Measurements from ENCODE around the gene COMMD9. TPM values are rescaled to one million over a fixed set of nuclear protein-coding genes. Genes with fewer than 3 reads are reported as not detected.

Gene COMMD9
- polyA plus RNA-seq, 1 of the 3 experiments (the other 2 are of a cell fraction) = 44.2 TPM

DNA sequence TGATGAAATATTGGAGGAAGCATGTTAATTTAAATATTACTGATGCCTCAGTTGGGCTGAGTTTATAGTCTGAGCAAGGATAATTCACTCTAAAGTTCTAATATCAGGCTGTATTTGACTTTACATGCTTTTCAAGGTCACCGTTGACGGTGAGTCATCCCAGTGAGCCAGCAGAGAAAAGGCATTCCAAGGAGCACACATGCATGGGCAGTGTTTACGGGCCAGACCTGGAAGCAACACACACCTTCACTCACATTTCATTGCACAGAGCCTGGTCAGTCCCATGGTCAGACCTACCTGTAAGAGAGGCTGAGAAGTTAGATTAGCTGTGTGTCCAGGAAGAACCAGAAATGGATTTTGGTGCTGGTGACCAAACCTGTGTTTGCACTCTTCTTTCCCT lies 53.5 kb downstream of the COMMD9 start:
- Histone ChIP-seq H3K79me2 (ENCODE audit: insufficient read depth) (no peaks in the 10 kb centered on the region), H3K4me3 (ENCODE audit: low read depth in 2 of 2, low read length in 1 of 2) (no peak overlapping the region), H3K9ac (no peak overlapping the region), H3K36me3 (replicated peaks in 1 of 2; ENCODE audit: control insufficient read depth in 1 of 2, insufficient read depth in 2 of 2, low read length in 1 of 2) (no peaks in the 10 kb centered on the region), H3K9me2 (no peaks in the 10 kb centered on the region), H3K4me2 (no peak overlapping the region), H3K27ac (ENCODE audit: low read depth in 2 of 2, low read length in 1 of 2) (no peak overlapping the region), H3F3A (replicated peaks; ENCODE audit: insufficient read depth) (peaks cover 16% of the 10 kb centered on the region), H2AFZ (ENCODE audit: low read depth) (no peak overlapping the region), H4K20me1 (ENCODE audit: insufficient read depth) (no peaks in the 10 kb centered on the region), H3K9me3 (no peaks in the 10 kb centered on the region), H3K4me1 (ENCODE audit: control insufficient read depth in 1 of 2, insufficient read depth in 2 of 2, low read depth in 1 of 2, low read length in 1 of 2) (peaks cover 7 to 9% of the 10 kb centered on the region in 2 experiments; a peak in 3 of 4 replicates), H3K27me3 (ENCODE audit: insufficient read depth) (no peaks in the 10 kb centered on the region)
- ChIA-PET CTCF (interaction anchor here (1.6 to 2.3 kb wide), 4 partner anchors 13 to 85 kb away, joined by 3 to 8 read pairs (median 5); no protein-coding TSS in a partner anchor), POLR2A (no interaction called here)
- peak; percentile 19; the same call in 1 of the 2 replicates for TF ChIP-seq FOSL2 (IDR thresholded peaks at IDR 0.05; ENCODE audit: borderline replicate concordance, low read depth)
- TF ChIP-seq RXRA (IDR thresholded peaks at IDR 0.05; ENCODE audit: borderline replicate concordance, low read depth) = no peak
- no peak for TF ChIP-seq TEAD4 (IDR thresholded peaks at IDR 0.05; ENCODE audit: borderline replicate concordance, insufficient read depth)
- no peak for TF ChIP-seq ELF1 (IDR thresholded peaks at IDR 0.05)
- TF ChIP-seq JUND (IDR thresholded peaks at IDR 0.05) = peak; percentile 40
- TF ChIP-seq SMC3 (IDR thresholded peaks at IDR 0.05; ENCODE audit: low read depth, low read length) = no peak
- no peak for DNase-seq
- 100% methylated on average over 3 of the region's 3 CpGs for WGBS (ENCODE audit: low lambda C conversion rate)

DNA sequence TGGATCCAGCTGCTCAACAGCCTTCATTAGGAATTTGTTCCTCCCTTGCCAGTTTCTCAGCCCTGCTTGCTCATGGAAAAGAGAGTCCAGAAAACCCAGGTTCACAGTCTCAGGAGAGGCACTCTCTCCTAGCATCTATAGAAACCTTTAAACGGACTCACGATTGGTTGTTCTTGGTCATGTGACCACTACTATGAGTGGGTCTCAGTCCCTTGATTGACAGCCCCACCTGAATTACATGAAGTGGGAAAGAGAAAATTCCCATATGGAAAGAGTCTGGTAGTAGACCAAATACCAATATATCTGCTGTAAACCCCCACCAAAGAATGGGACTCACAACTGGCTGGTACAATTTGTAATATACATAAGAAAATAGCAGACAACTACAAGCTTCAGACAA lies 54.4 kb downstream of the COMMD9 start:
- Histone ChIP-seq H3K4me1 (ENCODE audit: control insufficient read depth in 1 of 2, insufficient read depth in 2 of 2, low read depth in 1 of 2, low read length in 1 of 2) (peaks cover 7 to 18% of the 10 kb centered on the region in 2 experiments; a peak in 3 of 4 replicates), H3K9me3 (no peaks in the 10 kb centered on the region), H3K79me2 (ENCODE audit: insufficient read depth) (no peaks in the 10 kb centered on the region), H3K4me2 (no peak overlapping the region), H3K9me2 (no peaks in the 10 kb centered on the region), H4K20me1 (ENCODE audit: insufficient read depth) (no peaks in the 10 kb centered on the region), H3K27me3 (ENCODE audit: insufficient read depth) (no peaks in the 10 kb centered on the region), H2AFZ (ENCODE audit: low read depth) (no peak overlapping the region), H3K27ac (ENCODE audit: low read depth in 2 of 2, low read length in 1 of 2) (no peak overlapping the region), H3F3A (replicated peaks; ENCODE audit: insufficient read depth) (peaks cover 17% of the 10 kb centered on the region), H3K36me3 (replicated peaks in 1 of 2; ENCODE audit: control insufficient read depth in 1 of 2, insufficient read depth in 2 of 2, low read length in 1 of 2) (no peaks in the 10 kb centered on the region), H3K4me3 (ENCODE audit: low read depth in 2 of 2, low read length in 1 of 2) (no peak overlapping the region), H3K9ac (no peak overlapping the region)
- 90% methylated on average over 2 of the region's 2 CpGs for WGBS (ENCODE audit: low lambda C conversion rate)
- no peak for DNase-seq
- TF ChIP-seq POLR2AphosphoS5 (IDR thresholded peaks at IDR 0.05; ENCODE audit: low read depth, low read length) (no peak), GABPA (IDR thresholded peaks at IDR 0.05; ENCODE audit: low read depth) (no peak), SIN3A (IDR thresholded peaks at IDR 0.05; ENCODE audit: borderline replicate concordance, low read depth, low read length) (no peak), NFIC (IDR thresholded peaks at IDR 0.05; ENCODE audit: borderline replicate concordance) (no peak), EZH2phosphoT487 (IDR thresholded peaks at IDR 0.05; ENCODE audit: borderline replicate concordance, low read depth) (no peak), RXRA (IDR thresholded peaks at IDR 0.05; ENCODE audit: borderline replicate concordance, low read depth) (no peak), ZBTB33 (IDR thresholded peaks at IDR 0.05; ENCODE audit: borderline replicate concordance, low read depth) (no peak), NRF1 (IDR thresholded peaks at IDR 0.05; ENCODE audit: low read depth, low read length) (no peak)
- TF ChIP-seq, protein P1, sequence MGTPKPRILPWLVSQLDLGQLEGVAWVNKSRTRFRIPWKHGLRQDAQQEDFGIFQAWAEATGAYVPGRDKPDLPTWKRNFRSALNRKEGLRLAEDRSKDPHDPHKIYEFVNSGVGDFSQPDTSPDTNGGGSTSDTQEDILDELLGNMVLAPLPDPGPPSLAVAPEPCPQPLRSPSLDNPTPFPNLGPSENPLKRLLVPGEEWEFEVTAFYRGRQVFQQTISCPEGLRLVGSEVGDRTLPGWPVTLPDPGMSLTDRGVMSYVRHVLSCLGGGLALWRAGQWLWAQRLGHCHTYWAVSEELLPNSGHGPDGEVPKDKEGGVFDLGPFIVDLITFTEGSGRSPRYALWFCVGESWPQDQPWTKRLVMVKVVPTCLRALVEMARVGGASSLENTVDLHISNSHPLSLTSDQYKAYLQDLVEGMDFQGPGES (IDR thresholded peaks at IDR 0.05; ENCODE audit: low read depth, low read length) = no peak
- ChIA-PET CTCF (interaction anchor here (0.7 to 2.0 kb wide), 4 partner anchors 14 to 388 kb away, joined by 3 to 8 read pairs (median 4); no protein-coding TSS in a partner anchor), POLR2A (no interaction called here)
